GM19372 (cell line): ENCODE measurements around the gene SPATA3.
A peak's percentile ranks its signal among the peaks of the same experiment; 100 is the strongest.

Experiments
- ATAC-seq: cut with Tn5 transposase; IDR thresholded peaks from one replicate; pipeline ENCODE4 v1.9.1; 2021; ENCODE audit warnings: mild to moderate bottlenecking, low read depth, moderate library complexity; ENCODE audit not compliant: unreplicated experiment

The SPATA3 gene

GRCh38 chr2:230995821-230996220, at the start of gene SPATA3:
Gene SPATA3, plus strand, starts transcription at chr2:230996121. Its CDS starts 113 bp downstream, at chr2:230996234.
- no peak for ATAC-seq

- no peak for ATAC-seq
Measured at GRCh38 chr2:230946429-230947234, 49.3 kb upstream of the SPATA3 start.

GRCh38 chr2:230947235-230947576, 48.7 kb upstream of the SPATA3 start:
- no peak for ATAC-seq

GRCh38 chr2:230947908-230948365, 48.0 kb upstream of the SPATA3 start:
- no peak for ATAC-seq

- peak; percentile 50 for ATAC-seq
Measured at GRCh38 chr2:230949966-230950873, 45.7 kb upstream of the SPATA3 start.

GRCh38 chr2:230950874-230951339, 45.0 kb upstream of the SPATA3 start:
- ATAC-seq = no peak

- no peak for ATAC-seq
Measured at GRCh38 chr2:230951396-230951795, 44.5 kb upstream of the SPATA3 start.

- no peak for ATAC-seq
Measured at GRCh38 chr2:230952226-230952956, 43.5 kb upstream of the SPATA3 start.

- no peak for ATAC-seq
Measured at GRCh38 chr2:230953845-230954244, 42.1 kb upstream of the SPATA3 start.

- no peak for ATAC-seq
Measured at GRCh38 chr2:230954746-230955145, 41.2 kb upstream of the SPATA3 start.

GRCh38 chr2:230955163-230955737, 40.7 kb upstream of the SPATA3 start:
- ATAC-seq = no peak

- ATAC-seq = peak; percentile 77
Measured at GRCh38 chr2:230956827-230957755, 38.8 kb upstream of the SPATA3 start.

GRCh38 chr2:230957756-230958391, 38.0 kb upstream of the SPATA3 start:
- no peak for ATAC-seq

- no peak for ATAC-seq
Measured at GRCh38 chr2:230958820-230959756, 36.8 kb upstream of the SPATA3 start.

GRCh38 chr2:230960026-230960425, 35.9 kb upstream of the SPATA3 start:
- no peak for ATAC-seq

GRCh38 chr2:230961091-230961491, 34.8 kb upstream of the SPATA3 start:
- ATAC-seq = no peak

GRCh38 chr2:230964136-230964730, 31.7 kb upstream of the SPATA3 start:
- ATAC-seq = no peak
